HG03108 (cell line): ENCODE results near the gene ASPSCR1.
"Not testable (repeated sequence)": the region's sequence is repeated elsewhere in the genome, so short reads cannot be mapped to it uniquely, and the experiment has no call there.

Source experiments
- ATAC-seq: cut with Tn5 transposase; IDR thresholded peaks from one replicate; pipeline ENCODE4 v1.9.1; 2021; ENCODE audit warnings: moderate library complexity; ENCODE audit not compliant: unreplicated experiment

The ASPSCR1 gene

GRCh38 chr17:81980707-81981343, 3.4 kb downstream of the ASPSCR1 start:
- ATAC-seq = no peak

- not testable (repeated sequence) for ATAC-seq
Observed at GRCh38 chr17:81981511-81981910, 4.1 kb downstream of the ASPSCR1 start.

- ATAC-seq = no peak
Observed at GRCh38 chr17:81983011-81983638, 5.7 kb downstream of the ASPSCR1 start.

GRCh38 chr17:81983639-81984373, 6.4 kb downstream of the ASPSCR1 start:
- ATAC-seq = no peak

GRCh38 chr17:81984773-81985410, 7.5 kb downstream of the ASPSCR1 start:
- ATAC-seq = no peak

- ATAC-seq = no peak
Observed at GRCh38 chr17:81986606-81987005, 9.2 kb downstream of the ASPSCR1 start.

GRCh38 chr17:81987161-81987770, 9.8 kb downstream of the ASPSCR1 start:
- ATAC-seq = no peak

GRCh38 chr17:81990836-81991683, 13.6 kb downstream of the ASPSCR1 start:
- no peak for ATAC-seq

GRCh38 chr17:81991684-81992305, 14.4 kb downstream of the ASPSCR1 start:
- no peak for ATAC-seq

- ATAC-seq = no peak
Observed at GRCh38 chr17:81992306-81993102, 15.1 kb downstream of the ASPSCR1 start.

- no peak for ATAC-seq
Observed at GRCh38 chr17:81993729-81994592, 16.5 kb downstream of the ASPSCR1 start.

GRCh38 chr17:81994593-81995462, 17.4 kb downstream of the ASPSCR1 start:
- no peak for ATAC-seq

GRCh38 chr17:81995463-81996231, 18.2 kb downstream of the ASPSCR1 start:
- no peak for ATAC-seq

- ATAC-seq = no peak
Observed at GRCh38 chr17:81996232-81996756, 18.9 kb downstream of the ASPSCR1 start.

GRCh38 chr17:81996757-81997441, 19.5 kb downstream of the ASPSCR1 start:
- ATAC-seq = no peak

GRCh38 chr17:81998212-81998611, 20.8 kb downstream of the ASPSCR1 start:
- ATAC-seq = no peak
